HepG2 (cell line): Measurements from ENCODE around the gene RPL6. TPM values are rescaled to one million over a fixed set of nuclear protein-coding genes. Genes with fewer than 3 reads are reported as not detected.

Experiments
- ATAC-seq: fragments of 200-7000 bp; cut with Tn5 transposase; 3 replicates; pipeline ENCODE4 v1.9.1; 2020; ENCODE audit warnings: mild to moderate bottlenecking, moderate library complexity
- BruUV-seq: library from RNA; stranded (reverse); fragments of 400-500 nt; replicated peaks from 2 replicates; lab custom pipeline; 2021; lab: Mats Ljungman, UMichigan
- CTCF ChIA-PET: fragments of 300-600 bp; formaldehyde crosslinking; extraction: SDS; loops from one replicate; lab custom pipeline; 2021; ENCODE audit warnings: low total read pairs, inconsistent platforms, low intra/inter-chr PET ratio; lab: Yijun Ruan, JAX
- POLR2A ChIA-PET: fragments of 350-600 bp; sonication (Branson Sonifier 250); formaldehyde crosslinking; loops from one replicate; lab custom pipeline; 2020; ENCODE audit warnings: antibody characterized with exemption, inconsistent platforms; lab: Yijun Ruan, JAX
- DNase-seq: peaks from one replicate; pipeline ENCODE4 v3.0.0-alpha.2; 2015; ENCODE audit warnings: low spot score
- FAIRE-seq: peaks from 3 replicates; lab custom pipeline; 2011; peaks lifted over from hg19 to GRCh38; lab: Jason Lieb, UNC
- H2AFZ ChIP-seq: one replicate; pipeline ENCODE4 v1.6.1; 2011; ENCODE audit warnings: low read length, inconsistent platforms
- H3K27ac ChIP-seq: fragments of 300-600 bp; 3 replicates; pipeline ENCODE4 v1.8.0; 2011; ENCODE audit warnings: mixed run types, mild to moderate bottlenecking, mixed read lengths, low read length, inconsistent platforms; ENCODE audit not compliant: insufficient read depth; ENCODE audit errors: extremely low read length
- H3K27me3 ChIP-seq, 2 experiments: fragments of 200-600 bp in 1 of 2; 2 replicates in 1 of 2; 3 replicates in 1 of 2; pipeline versions ENCODE4 v1.6.0 to v1.8.0; 2011; ENCODE audit warnings: low read length in 2 of 2, mild to moderate bottlenecking in 2 of 2, moderate library complexity in 2 of 2, inconsistent platforms in 1 of 2; ENCODE audit not compliant: insufficient read depth in 2 of 2, control insufficient read depth in 1 of 2
- H3K36me3 ChIP-seq, 2 experiments: fragments of 200-600 bp in 1 of 2; replicated peaks in 1 of 2; 2 replicates in 1 of 2; 3 replicates in 1 of 2; pipeline versions ENCODE4 v1.5.1 to v1.8.0; 2011; ENCODE audit warnings: low read length in 2 of 2, inconsistent platforms in 1 of 2; ENCODE audit not compliant: insufficient read depth in 2 of 2, control insufficient read depth in 1 of 2
- H3K4me1 ChIP-seq: 2 replicates; pipeline ENCODE4 v1.5.1; 2012; ENCODE audit warnings: low read length, inconsistent platforms; ENCODE audit not compliant: insufficient read depth
- H3K4me2 ChIP-seq: 2 replicates; pipeline ENCODE4 v1.6.0; 2011; ENCODE audit warnings: low read depth, low read length, inconsistent platforms
- H3K4me3 ChIP-seq, 3 experiments: fragments of 200-600 bp in 1 of 3; sonication (generic), shearing (Covaris generic) in 1 of 3; replicated peaks in 1 of 3; 2 replicates each; pipeline ENCODE4 v1.5.1; 2011 to 2016; ENCODE audit warnings: low read length in 3 of 3, inconsistent platforms in 2 of 3, low read depth in 2 of 3, mild to moderate bottlenecking in 2 of 3, control low read depth in 1 of 3, mixed read lengths in 1 of 3; ENCODE audit not compliant: insufficient read depth in 1 of 3
- H3K79me2 ChIP-seq: one replicate; pipeline ENCODE4 v1.6.1; 2011; ENCODE audit warnings: low read length, inconsistent platforms; ENCODE audit not compliant: insufficient read depth
- H3K9ac ChIP-seq: 2 replicates; pipeline ENCODE4 v1.6.0; 2011; ENCODE audit warnings: mild to moderate bottlenecking, low read depth, low read length, inconsistent platforms; ENCODE audit not compliant: insufficient read depth
- H3K9me3 ChIP-seq: 2 replicates; pipeline ENCODE4 v1.5.1; 2012; ENCODE audit warnings: mild to moderate bottlenecking, low read length
- H4K20me1 ChIP-seq: 2 replicates; pipeline ENCODE4 v1.6.0; 2011; ENCODE audit warnings: inconsistent platforms, mild to moderate bottlenecking, low read length, moderate library complexity; ENCODE audit not compliant: insufficient read depth
- ATF4 ChIP-seq, 2 experiments: fragments of 450-650 bp in 1 of 2; sonication (generic) in 1 of 2; formaldehyde crosslinking; IDR thresholded peaks; 2 replicates each; pipeline versions ENCODE4 v1.5.0 to v1.8.0; 2020 to 2022; ENCODE audit warnings: mild to moderate bottlenecking in 1 of 2, missing genetic modification reagents in 1 of 2
- CEBPB ChIP-seq: IDR thresholded peaks from 2 replicates; pipeline ENCODE4 v1.6.1; 2011; ENCODE audit warnings: low read depth, low read length, improper control_type of control experiment, borderline replicate concordance
- CEBPG ChIP-seq: IDR thresholded peaks from 2 replicates; pipeline ENCODE4 v1.6.1; 2016
- GABPA ChIP-seq, 2 experiments: IDR thresholded peaks; 2 replicates each; pipeline ENCODE4 v1.6.1; 2011 to 2016; ENCODE audit warnings: low read depth in 2 of 2, low read length in 1 of 2, missing biosample characterization in 1 of 2, missing genetic modification characterization in 1 of 2
- HOMEZ ChIP-seq: IDR thresholded peaks from 2 replicates; pipeline ENCODE4 v1.6.1; 2016; ENCODE audit warnings: low read depth
- TFAP4 ChIP-seq: sonication (generic); IDR thresholded peaks from 2 replicates; pipeline ENCODE4 v1.6.1; 2016; ENCODE audit warnings: low read depth, borderline replicate concordance
- ZNF18 ChIP-seq: sonication (generic); formaldehyde crosslinking; IDR thresholded peaks from 2 replicates; pipeline ENCODE4 v1.8.0; 2022; ENCODE audit warnings: mild to moderate bottlenecking, missing genetic modification reagents; ENCODE audit not compliant: insufficient replicate concordance
- ZNF512 ChIP-seq: sonication (generic); formaldehyde crosslinking; IDR thresholded peaks from 2 replicates; pipeline ENCODE4 v1.4.0; 2020; ENCODE audit warnings: mild to moderate bottlenecking, missing genetic modification reagents
- ZNF512B ChIP-seq: sonication (generic); formaldehyde crosslinking; IDR thresholded peaks from 2 replicates; pipeline ENCODE4 v1.5.1; 2020; ENCODE audit warnings: missing genetic modification reagents, mild to moderate bottlenecking, borderline replicate concordance
- ZNF556 ChIP-seq: sonication (generic); formaldehyde crosslinking; IDR thresholded peaks from 2 replicates; pipeline ENCODE4 v1.4.0; 2020; ENCODE audit warnings: mild to moderate bottlenecking, missing genetic modification reagents, borderline replicate concordance
- ZSCAN29 ChIP-seq: sonication (generic); formaldehyde crosslinking; conservative IDR thresholded peaks from 2 replicates; pipeline ENCODE4 v1.4.0; 2020; ENCODE audit warnings: mild to moderate bottlenecking, missing genetic modification reagents
- WGBS: methylation state at CpG from one replicate; pipeline ENCODE4 v1.1.6; 2017; ENCODE audit warnings: low lambda C conversion rate; 5-methylcytosine and 5-hydroxymethylcytosine counted together
- in situ Hi-C: cut with HindIII; loops from 2 replicates; pipeline ENCODE4 v1.10.0; 2017; ENCODE audit warnings: low pct_unique_long_range_greater_than_20kb; ENCODE audit not compliant: extremely low pct_ligation_motif_present
- intact Hi-C: fragments of 100-400 bp; cut with micrococcal nuclease; formaldehyde crosslinking; loops from one replicate; pipeline ENCODE4 v1.10.0; 2022; ENCODE audit not compliant: unreplicated experiment
- polyA plus RNA-seq, 8 experiments: library from polyadenylated mRNA; depleted of rRNA in 3 of 8; stranded (reverse) in 7 of 8; unstranded in 1 of 8; fragments of >200 nt; fragmentation: Illumina TruSeq in 4 of 8; extraction: Trizol in 4 of 8; gene quantifications; 2 replicates each; pipeline versions ENCODE4 v1.2.1 to v1.2.3, GENCODE V29; 2011 to 2016; ENCODE audit warnings: low read depth in 4 of 8, missing spikeins in 1 of 8, mixed read lengths in 1 of 8; ENCODE audit not compliant: insufficient read depth in 1 of 8
- total RNA-seq, 5 experiments: library from RNA; depleted of rRNA; stranded (reverse); fragments of >200 nt; fragmentation: Illumina TruSeq; extraction: Trizol; gene quantifications; 2 replicates each; pipeline ENCODE4 v1.2.3, GENCODE V29; 2016; ENCODE audit warnings: low read depth in 1 of 5

Gene RPL6
- total and polyA plus RNA-seq, 2 of the 13 experiments (the other 11 are each of a cell fraction or from before 2014, with no cell fraction given): 1,551 to 1,719 TPM

- TF ChIP-seq TFAP4 (peak; percentile 75; the same call in 1 of the 2 replicates), CEBPG (CRISPR knock-in tag) (peak; percentile 58), GABPA (IDR thresholded peaks at IDR 0.05; ENCODE audit: low read depth, low read length) (no peak), GABPA (CRISPR knock-in tag; IDR thresholded peaks at IDR 0.05; ENCODE audit: low read depth) (no peak), CEBPB (peak; percentile 74)
- TF ChIP-seq, all 625 proteins: peak for 5
Observed at GRCh38 chr12:112386726-112387125, 22.7 kb downstream of the RPL6 start (continued).

GRCh38 chr12:112382866-112383265 lies 26.5 kb downstream of the RPL6 start:
- DNase-seq (no peak), FAIRE-seq (no peak), ATAC-seq (no peak)
- Histone ChIP-seq H3K4me3 (peak overlapping the region; percentile 80 to 90 (median 87)), H3K4me1 (peaks cover 37% of the 10 kb centered on the region), H3K4me2 (peak overlapping the region; percentile 91), H3K9ac (peak overlapping the region; percentile 76), H3K36me3 (no peaks in the 10 kb centered on the region), H3K27me3 (no peaks in the 10 kb centered on the region; a peak in 1 of 5 replicates), H4K20me1 (peaks cover 8% of the 10 kb centered on the region; the same call in 1 of the 2 replicates), H3K9me3 (no peaks in the 10 kb centered on the region), H3K79me2 (peaks cover 26% of the 10 kb centered on the region), H2AFZ (peak overlapping the region; percentile 87), H3K27ac (peak overlapping the region; percentile 63)
- ChIA-PET POLR2A (no interaction called here), CTCF (interaction anchor here (0.9 kb wide), 1 partner anchor 184 kb away, joined by 3 read pairs; no protein-coding TSS in a partner anchor)
- in situ Hi-C loops (no loop called here), intact Hi-C loops (loop anchor here (10.0 kb wide), 2 partner anchors 58 to 98 kb away; no protein-coding TSS in a partner anchor)
- 48% methylated on average over 11 of the region's 11 CpGs for WGBS
- no TSS peak for BruUV-seq
- 0 out of 2 replicates have a peak, but pooled peaks have one; percentile 10 for TF ChIP-seq ZNF556 (CRISPR knock-in tag)
- TF ChIP-seq ZSCAN29: 0 out of 2 replicates have a peak, but pooled peaks have one; percentile 25
- 0 out of 2 replicates have a peak, but pooled peaks have one; percentile 3 for TF ChIP-seq HOMEZ
- TF ChIP-seq ZNF512B (CRISPR knock-in tag): no peak
- no peak for TF ChIP-seq ZNF512 (CRISPR knock-in tag)
- TF ChIP-seq ZNF18 (CRISPR knock-in tag): peak; percentile 22
- 0 out of 4 replicates have a peak, but pooled peaks of 1 of the 2 experiments have one; percentile 3 for TF ChIP-seq ATF4 (CRISPR knock-in tag; IDR thresholded peaks at IDR 0.05)
